Measurements from ENCODE around the gene DIRAS1. TPM values are rescaled to one million over a fixed set of nuclear protein-coding genes. Genes with fewer than 3 reads are reported as not detected.

Gene DIRAS1
- total and polyA plus RNA-seq, 2 of the 4 experiments (the other 2 are of a cell fraction): 1.4 to 10.3 TPM

DNA sequence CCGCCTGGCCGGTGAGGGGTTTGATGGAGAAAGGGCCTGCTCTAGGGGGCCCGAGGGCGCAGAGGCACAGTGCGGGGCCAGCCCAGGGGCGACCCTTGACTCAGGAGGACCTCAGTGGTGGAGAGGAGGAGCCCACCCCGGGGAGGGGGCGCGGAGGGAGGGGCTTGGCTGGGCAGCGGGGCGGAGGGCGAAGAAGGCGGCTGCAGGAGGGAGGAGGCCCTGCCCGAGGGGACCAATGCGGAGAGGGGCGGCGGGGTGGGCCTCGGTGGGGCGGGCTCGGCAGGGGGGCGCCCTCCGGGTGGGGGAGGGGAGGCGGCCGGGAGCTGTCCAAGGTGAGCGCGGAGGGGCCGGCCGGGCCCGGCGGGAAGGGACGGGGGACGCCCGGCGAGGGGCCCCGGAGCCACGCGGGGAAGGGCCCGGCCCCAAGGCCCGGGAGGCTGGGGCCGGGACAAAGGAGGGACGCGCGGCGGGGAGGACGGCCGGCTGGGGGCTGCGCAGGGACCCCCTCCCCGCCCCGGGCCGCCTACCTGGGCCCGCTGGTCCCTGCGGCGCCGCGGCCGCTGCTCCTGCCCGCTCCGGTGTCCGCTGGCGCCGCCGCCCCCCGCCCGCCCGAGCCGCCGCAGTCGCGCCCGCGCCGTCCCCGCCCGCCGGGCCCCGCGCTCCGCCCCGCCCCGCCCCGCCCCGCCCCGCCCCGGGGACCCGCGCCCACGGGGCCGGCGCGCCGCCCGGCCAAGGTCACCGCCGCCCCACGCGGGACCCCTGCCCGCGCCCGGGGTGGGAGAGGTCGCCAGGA is at the start of gene DIRAS1 (continued):
- TF ChIP-seq RFX5 (IDR thresholded peaks at IDR 0.05; ENCODE audit: low read depth, low read length) (no peak), ELK1 (IDR thresholded peaks at IDR 0.05; ENCODE audit: borderline replicate concordance, low read depth, low read length) (no peak)
